NCI-H748 treated with DMSO at 0.1 percent for 48 hours (cell line): ENCODE results near the gene SPP1.

ENCODE experiments used
- DNase-seq: peaks from one replicate; lab custom pipeline; 2025; lab: John Stamatoyannopoulos, UW

SPP1 gene

GRCh38 chr4:87953826-87954225 is 21.7 kb upstream of the SPP1 start:
- DNase-seq, result no peak

GRCh38 chr4:87956501-87956900 is 19.0 kb upstream of the SPP1 start:
- DNase-seq, result no peak

GRCh38 chr4:87957061-87957460 is 18.5 kb upstream of the SPP1 start:
- DNase-seq, result no peak

GRCh38 chr4:87961993-87962392 is 13.5 kb upstream of the SPP1 start:
- DNase-seq, result no peak

GRCh38 chr4:87962398-87963146 is 12.9 kb upstream of the SPP1 start:
- no peak for DNase-seq

GRCh38 chr4:87965501-87965975 is 10.0 kb upstream of the SPP1 start:
- DNase-seq, result no peak

GRCh38 chr4:87966095-87966496 is 9.4 kb upstream of the SPP1 start:
- DNase-seq, result no peak

- DNase-seq, result no peak
Measured at GRCh38 chr4:87967193-87967592, 8.3 kb upstream of the SPP1 start.

GRCh38 chr4:87970121-87970520 is 5.4 kb upstream of the SPP1 start:
- no peak for DNase-seq

GRCh38 chr4:87971866-87972265 is 3.6 kb upstream of the SPP1 start:
- DNase-seq, result no peak

GRCh38 chr4:87973283-87974169 is 2.0 kb upstream of the SPP1 start:
- peak; percentile 27 for DNase-seq

- no peak for DNase-seq
Measured at GRCh38 chr4:87974856-87975462, 555 bp upstream of the SPP1 start.

- no peak for DNase-seq
Measured at GRCh38 chr4:87977521-87978278, 2.2 kb downstream of the SPP1 start.

GRCh38 chr4:87978681-87979080 is 3.2 kb downstream of the SPP1 start:
- DNase-seq, result no peak

GRCh38 chr4:87979810-87980209 is 4.3 kb downstream of the SPP1 start:
- no peak for DNase-seq

GRCh38 chr4:87981486-87981885 is 6.0 kb downstream of the SPP1 start:
- DNase-seq, result no peak

- DNase-seq, result no peak
Measured at GRCh38 chr4:87982036-87982435, 6.5 kb downstream of the SPP1 start.

GRCh38 chr4:87982446-87983010 is 7.0 kb downstream of the SPP1 start:
- DNase-seq, result no peak

GRCh38 chr4:87983996-87984395 is 8.5 kb downstream of the SPP1 start:
- DNase-seq, result no peak

- peak; percentile 4 for DNase-seq
Measured at GRCh38 chr4:87985097-87985886, 9.8 kb downstream of the SPP1 start.

GRCh38 chr4:87985887-87986200 is 10.3 kb downstream of the SPP1 start:
- no peak for DNase-seq
